Loucy (cell line): ENCODE measurements around the gene EIF4G3.

Experiments used
- H2AFZ ChIP-seq: fragments of 200-600 bp; sonication (generic); 2 replicates; pipeline ENCODE4 v1.6.0; 2016; ENCODE audit warnings: antibody characterized with exemption, mild to moderate bottlenecking, low read length, moderate library complexity
- H3F3A ChIP-seq: fragments of 200-600 bp; 2 replicates; pipeline ENCODE4 v1.6.0; 2016; ENCODE audit warnings: antibody characterized with exemption, low read depth, mild to moderate bottlenecking
- H3K27me3 ChIP-seq: fragments of 200-600 bp; sonication (generic); 2 replicates; pipeline ENCODE4 v1.6.1; 2014; ENCODE audit warnings: low read length, mild to moderate bottlenecking; ENCODE audit not compliant: insufficient read depth, poor library complexity, severe bottlenecking
- H3K36me3 ChIP-seq: fragments of 200-600 bp; sonication (generic); 2 replicates; pipeline ENCODE4 v1.6.1; 2016; ENCODE audit warnings: low read length; ENCODE audit not compliant: insufficient read depth
- H3K4me1 ChIP-seq: fragments of 200-600 bp; sonication (generic); 2 replicates; pipeline ENCODE4 v1.5.1; 2014; ENCODE audit warnings: low read length, mild to moderate bottlenecking; ENCODE audit not compliant: insufficient read depth, poor library complexity, severe bottlenecking
- H3K4me2 ChIP-seq: fragments of 200-600 bp; sonication (generic); 2 replicates; pipeline ENCODE4 v1.6.0; 2014; ENCODE audit warnings: antibody characterized with exemption, low read length, low read depth, mild to moderate bottlenecking; ENCODE audit not compliant: poor library complexity, severe bottlenecking
- H3K4me3 ChIP-seq: fragments of 200-600 bp; sonication (generic); 2 replicates; pipeline ENCODE4 v1.5.1; 2014; ENCODE audit warnings: low read length, mild to moderate bottlenecking, mixed read lengths; ENCODE audit not compliant: poor library complexity, severe bottlenecking
- H3K79me2 ChIP-seq: fragments of 200-600 bp; sonication (generic); 2 replicates; pipeline ENCODE4 v1.6.1; 2014; ENCODE audit warnings: low read length; ENCODE audit not compliant: insufficient read depth
- H3K9ac ChIP-seq: fragments of 200-600 bp; sonication (generic); 2 replicates; pipeline ENCODE4 v1.6.0; 2014; ENCODE audit warnings: mild to moderate bottlenecking, low read depth, low read length, moderate library complexity; ENCODE audit not compliant: poor library complexity, severe bottlenecking
- H3K9me2 ChIP-seq: fragments of 200-600 bp; sonication (generic); replicated peaks from 2 replicates; pipeline ENCODE4 v1.6.1; 2016; ENCODE audit warnings: low read depth, low read length, mixed read lengths
- H3K9me3 ChIP-seq: fragments of 200-600 bp; sonication (generic); 2 replicates; pipeline ENCODE4 v1.6.1; 2014; ENCODE audit warnings: mild to moderate bottlenecking, antibody characterized with exemption, low read length, low read depth; ENCODE audit not compliant: insufficient read depth
- H4K20me1 ChIP-seq: fragments of 200-600 bp; sonication (generic); 2 replicates; pipeline ENCODE4 v1.6.0; 2014; ENCODE audit warnings: antibody characterized with exemption, low read length, mild to moderate bottlenecking; ENCODE audit not compliant: insufficient read depth, poor library complexity, severe bottlenecking
- EZH2phosphoT487 ChIP-seq: fragments of 200-600 bp; IDR thresholded peaks from 2 replicates; pipeline ENCODE4 v1.6.1; 2018; ENCODE audit warnings: antibody characterized with exemption, mild to moderate bottlenecking, moderate library complexity, borderline replicate concordance
- TF ChIP-seq, protein P1 (sequence below): fragments of 200-600 bp; sonication (generic); conservative IDR thresholded peaks from 2 replicates; pipeline ENCODE4 v1.5.1; 2014; ENCODE audit warnings: mild to moderate bottlenecking, antibody characterized with exemption, low read length

Gene EIF4G3

DNA sequence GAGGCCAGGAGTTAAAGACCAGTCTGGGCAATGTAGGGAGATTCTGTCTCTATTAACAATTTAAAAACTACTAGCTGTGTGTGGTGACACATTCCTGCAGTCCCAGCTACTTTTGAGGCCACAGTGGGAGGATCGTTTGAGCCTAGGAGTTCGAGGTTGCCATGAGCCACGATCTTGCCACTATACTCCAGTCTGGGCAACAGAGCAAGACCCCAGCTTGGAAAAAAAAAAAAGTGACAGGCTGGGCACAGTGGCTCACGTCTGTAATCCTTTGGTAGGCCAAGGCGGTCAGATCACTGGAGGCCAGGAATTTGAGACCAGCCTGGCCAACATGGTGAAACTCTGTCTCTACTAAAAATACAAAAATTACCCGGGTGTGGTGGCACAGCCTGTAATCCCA lies 416.4 kb downstream of the EIF4G3 start:
- peaks cover 9% of the 10 kb centered on the region for H4K20me1 ChIP-seq
- no peaks in the 10 kb centered on the region for H3F3A ChIP-seq
- H3K9me2 ChIP-seq, result no peaks in the 10 kb centered on the region
- TF ChIP-seq EZH2phosphoT487, result no peak
- TF ChIP-seq, protein P1, sequence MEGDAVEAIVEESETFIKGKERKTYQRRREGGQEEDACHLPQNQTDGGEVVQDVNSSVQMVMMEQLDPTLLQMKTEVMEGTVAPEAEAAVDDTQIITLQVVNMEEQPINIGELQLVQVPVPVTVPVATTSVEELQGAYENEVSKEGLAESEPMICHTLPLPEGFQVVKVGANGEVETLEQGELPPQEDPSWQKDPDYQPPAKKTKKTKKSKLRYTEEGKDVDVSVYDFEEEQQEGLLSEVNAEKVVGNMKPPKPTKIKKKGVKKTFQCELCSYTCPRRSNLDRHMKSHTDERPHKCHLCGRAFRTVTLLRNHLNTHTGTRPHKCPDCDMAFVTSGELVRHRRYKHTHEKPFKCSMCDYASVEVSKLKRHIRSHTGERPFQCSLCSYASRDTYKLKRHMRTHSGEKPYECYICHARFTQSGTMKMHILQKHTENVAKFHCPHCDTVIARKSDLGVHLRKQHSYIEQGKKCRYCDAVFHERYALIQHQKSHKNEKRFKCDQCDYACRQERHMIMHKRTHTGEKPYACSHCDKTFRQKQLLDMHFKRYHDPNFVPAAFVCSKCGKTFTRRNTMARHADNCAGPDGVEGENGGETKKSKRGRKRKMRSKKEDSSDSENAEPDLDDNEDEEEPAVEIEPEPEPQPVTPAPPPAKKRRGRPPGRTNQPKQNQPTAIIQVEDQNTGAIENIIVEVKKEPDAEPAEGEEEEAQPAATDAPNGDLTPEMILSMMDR, result no peak
- H3K4me2 ChIP-seq, result no peak overlapping the region
- H3K27me3 ChIP-seq, result no peaks in the 10 kb centered on the region
- H3K36me3 ChIP-seq, result peaks cover 92% of the 10 kb centered on the region
- H3K79me2 ChIP-seq, result no peaks in the 10 kb centered on the region
- H2AFZ ChIP-seq, result no peak overlapping the region
- H3K4me3 ChIP-seq, result no peak overlapping the region
- H3K9me3 ChIP-seq, result no peaks in the 10 kb centered on the region
- H3K9ac ChIP-seq, result no peak overlapping the region
- no peaks in the 10 kb centered on the region for H3K4me1 ChIP-seq
